ENCODE data around the gene IL1RAPL2.
"Not testable (repeated sequence)": the region's sequence is repeated elsewhere in the genome, so short reads cannot be mapped to it uniquely, and the experiment has no call there.

Gene IL1RAPL2

GRCh38 chrX:104863466-104863865 lies 297.5 kb downstream of the IL1RAPL2 start:
- no peak for DNase-seq

GRCh38 chrX:104864296-104864695 lies 298.3 kb downstream of the IL1RAPL2 start:
- no peak for DNase-seq

DNA sequence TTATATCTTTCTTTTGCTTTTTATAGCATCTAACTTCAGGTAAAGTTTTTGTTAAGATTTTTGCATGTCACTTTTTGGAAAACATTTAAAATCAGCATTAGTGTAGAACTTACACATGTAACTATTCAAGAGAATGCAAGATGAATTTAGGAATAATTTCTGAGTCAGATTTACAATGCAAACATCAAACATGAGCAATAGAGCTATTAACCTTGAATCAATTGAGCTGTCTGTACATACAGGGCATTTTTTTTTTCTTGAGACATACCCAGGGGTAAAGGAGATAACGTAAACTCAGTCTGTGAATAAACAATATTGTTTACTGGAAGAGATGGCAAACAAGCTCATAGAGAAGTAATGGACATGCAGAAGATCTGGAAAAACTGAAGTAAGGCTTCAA lies 311.5 kb downstream of the IL1RAPL2 start:
- DNase-seq, result no peak

- DNase-seq, result no peak
These were observed 336.1 kb downstream of the IL1RAPL2 start for GRCh38 chrX:104902070-104902469.

DNA sequence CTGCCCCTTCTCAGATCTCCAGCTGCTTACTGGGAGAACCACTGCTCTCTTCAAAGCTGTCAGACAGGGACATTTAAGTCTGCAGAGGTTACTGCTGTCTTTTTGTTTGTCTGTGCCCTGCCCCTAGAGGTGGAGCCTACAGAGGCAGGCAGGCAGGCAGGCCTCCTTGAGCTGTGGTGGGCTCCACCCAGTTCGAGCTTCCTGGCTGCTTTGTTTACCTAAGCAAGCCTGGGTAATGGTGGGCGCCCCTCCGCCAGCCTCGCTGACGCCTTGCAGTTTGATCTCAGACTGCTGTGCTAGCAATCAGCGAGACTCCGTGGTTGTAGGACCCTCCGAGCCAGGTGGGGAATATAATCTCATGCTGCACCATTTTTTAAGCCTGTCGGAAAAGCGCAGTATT lies 343.7 kb downstream of the IL1RAPL2 start:
- DNase-seq, result not testable (repeated sequence)

DNA sequence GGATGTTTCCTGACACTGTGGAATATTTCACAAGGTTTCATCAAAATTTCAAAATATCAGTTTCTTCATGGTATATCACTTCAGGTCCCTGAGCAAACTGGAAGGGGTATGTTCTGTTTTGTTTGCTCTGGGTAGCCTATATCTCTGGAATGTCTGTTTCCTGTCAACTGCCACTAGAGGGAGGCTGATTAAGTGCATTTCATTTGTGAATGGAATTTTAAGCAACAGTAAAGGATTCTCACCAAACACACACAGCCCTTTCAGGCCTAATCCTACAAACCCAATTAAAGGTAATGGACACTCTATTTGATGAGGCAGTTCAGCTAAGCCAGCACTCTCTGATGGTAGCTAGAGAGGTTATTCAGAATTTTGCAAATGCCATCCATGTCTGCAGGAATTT lies 347.3 kb downstream of the IL1RAPL2 start:
- no peak for DNase-seq

DNA sequence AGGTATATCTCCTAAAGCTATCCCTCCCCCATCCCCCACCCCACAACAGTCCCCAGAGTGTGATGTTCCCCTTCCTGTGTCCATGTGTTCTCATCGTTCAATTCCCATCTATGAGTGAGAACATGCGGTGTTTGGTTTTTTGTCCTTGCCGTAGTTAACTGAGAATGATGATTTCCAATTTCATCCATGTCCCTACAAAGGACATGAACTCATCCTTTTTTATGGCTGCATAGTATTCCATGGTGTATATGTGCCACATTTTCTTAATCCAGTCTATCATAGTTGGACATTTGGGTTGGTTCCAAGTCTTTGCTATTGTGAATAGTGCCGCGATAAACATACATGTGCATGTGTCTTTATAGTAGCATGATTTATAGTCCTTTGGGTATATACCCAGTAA lies 348.7 kb downstream of the IL1RAPL2 start:
- not testable (repeated sequence) for DNase-seq

DNA sequence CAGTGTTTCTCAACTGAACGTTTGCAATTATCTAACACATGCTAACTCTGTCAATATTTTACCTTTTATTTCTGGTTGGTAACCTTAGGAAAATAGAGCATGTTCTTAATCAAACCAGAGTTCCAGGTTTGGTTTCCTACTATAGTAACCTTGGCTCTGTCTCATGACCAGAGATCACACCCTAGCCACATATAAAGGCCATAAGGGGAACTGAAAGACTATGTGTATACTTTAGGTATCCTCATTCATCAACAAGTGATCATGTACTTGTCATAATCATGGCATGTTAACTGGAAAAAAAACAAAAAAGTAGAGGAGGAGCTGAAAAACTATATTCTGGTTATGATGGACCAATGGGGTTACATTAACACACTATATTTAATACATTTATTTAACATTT lies 352.1 kb downstream of the IL1RAPL2 start:
- no peak for DNase-seq

GRCh38 chrX:104921584-104922205 lies 355.7 kb downstream of the IL1RAPL2 start:
- no peak for DNase-seq

GRCh38 chrX:104922206-104922621 lies 356.2 kb downstream of the IL1RAPL2 start:
- peak; percentile 48 for DNase-seq

DNA sequence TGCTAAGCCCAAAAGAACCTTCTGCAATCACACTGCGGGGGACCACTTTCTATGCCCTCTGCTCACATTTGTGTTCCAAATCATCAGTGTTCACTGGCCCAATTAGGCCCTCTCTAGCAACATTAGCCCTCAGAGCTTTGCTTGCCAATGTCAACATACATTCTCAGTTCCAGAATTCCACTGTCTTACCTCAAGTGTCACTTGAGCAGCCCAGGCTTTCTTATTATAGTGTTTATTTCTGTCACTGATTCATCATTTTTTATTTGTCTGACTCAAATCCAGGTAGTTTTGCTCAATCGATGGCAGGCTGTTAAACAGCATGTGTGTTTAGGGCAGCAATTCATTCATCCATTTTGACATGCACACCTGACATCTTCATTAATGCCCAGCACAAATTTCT lies 363.3 kb downstream of the IL1RAPL2 start:
- no peak for DNase-seq

DNA sequence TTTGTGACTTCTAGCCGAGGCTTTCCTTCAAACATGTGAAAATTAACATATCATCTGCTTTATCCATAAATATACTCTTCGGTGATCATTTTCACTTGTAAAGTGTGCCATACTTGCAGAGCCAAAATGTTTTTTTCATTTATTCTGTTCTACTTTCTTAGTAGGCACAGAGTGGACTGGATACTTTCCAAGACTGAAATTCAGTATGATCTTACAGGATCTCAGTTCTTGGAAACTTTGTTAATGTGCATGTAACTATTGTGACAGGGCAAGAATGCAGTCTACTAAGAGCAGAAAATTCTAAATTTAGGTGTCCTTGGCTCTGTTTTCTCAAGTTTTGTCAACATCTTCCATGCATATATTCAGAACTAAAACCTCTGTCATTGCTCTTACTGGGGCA lies 369.6 kb downstream of the IL1RAPL2 start:
- DNase-seq, result no peak

DNA sequence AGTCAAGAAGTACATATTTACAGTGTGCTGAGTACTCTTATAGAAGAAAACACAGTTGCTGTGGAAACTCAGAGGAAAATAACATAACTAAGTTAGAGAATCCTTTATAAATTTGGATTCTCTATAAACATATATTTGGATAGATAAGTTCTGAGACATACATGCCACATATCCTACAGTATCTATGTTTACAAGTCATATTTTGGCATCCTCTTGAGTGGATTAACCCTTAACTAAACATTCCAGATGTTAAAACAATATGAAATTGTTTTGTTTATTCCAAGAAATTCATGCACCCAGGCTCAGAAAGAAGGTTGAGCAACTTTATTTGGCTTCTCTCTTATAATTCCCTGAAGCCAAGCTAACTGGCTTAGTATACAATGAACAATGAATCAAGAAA lies 387.3 kb downstream of the IL1RAPL2 start:
- DNase-seq, result no peak

DNA sequence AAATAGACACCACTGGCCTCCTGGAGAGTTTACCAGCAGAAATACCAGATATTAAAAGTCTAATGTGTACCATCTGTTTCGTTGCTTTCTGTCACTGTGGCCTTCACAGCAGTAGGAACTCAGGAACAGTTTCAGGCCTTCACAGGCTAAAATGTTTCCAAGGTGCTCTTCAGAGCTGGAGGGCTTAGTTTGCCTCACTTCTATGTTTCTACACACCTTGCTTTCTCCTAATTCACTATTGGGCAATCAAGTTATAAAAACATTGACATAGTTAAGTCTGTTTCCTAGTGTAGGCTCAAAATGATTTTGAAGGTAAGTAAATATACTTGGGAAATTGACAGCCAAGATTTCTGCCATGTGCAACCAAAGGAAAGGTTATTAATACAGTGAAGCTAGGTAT lies 395.9 kb downstream of the IL1RAPL2 start:
- no peak for DNase-seq

DNA sequence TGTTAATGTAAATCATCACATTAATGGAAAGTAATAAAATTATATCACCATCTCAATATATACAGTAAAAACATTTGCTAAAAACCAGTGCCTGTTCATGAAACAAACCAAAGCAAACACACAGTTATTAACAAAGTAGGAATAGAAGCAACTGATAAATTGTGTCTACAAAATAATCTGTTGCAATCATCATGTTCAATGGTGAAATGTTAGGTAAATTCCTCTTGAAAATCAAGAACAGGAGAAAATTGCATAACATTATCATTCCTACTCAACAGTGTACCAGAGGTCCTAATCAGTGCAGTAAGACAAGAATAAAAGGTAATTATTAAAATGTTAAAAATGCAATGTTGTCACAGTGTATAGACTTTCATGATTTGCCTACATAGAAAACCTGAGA lies 402.2 kb downstream of the IL1RAPL2 start:
- DNase-seq, result no peak

- DNase-seq, result no peak
These were observed 406.7 kb downstream of the IL1RAPL2 start for GRCh38 chrX:104972737-104973136.

- no peak for DNase-seq
These were observed 421.1 kb downstream of the IL1RAPL2 start for GRCh38 chrX:104987063-104987462.

DNA sequence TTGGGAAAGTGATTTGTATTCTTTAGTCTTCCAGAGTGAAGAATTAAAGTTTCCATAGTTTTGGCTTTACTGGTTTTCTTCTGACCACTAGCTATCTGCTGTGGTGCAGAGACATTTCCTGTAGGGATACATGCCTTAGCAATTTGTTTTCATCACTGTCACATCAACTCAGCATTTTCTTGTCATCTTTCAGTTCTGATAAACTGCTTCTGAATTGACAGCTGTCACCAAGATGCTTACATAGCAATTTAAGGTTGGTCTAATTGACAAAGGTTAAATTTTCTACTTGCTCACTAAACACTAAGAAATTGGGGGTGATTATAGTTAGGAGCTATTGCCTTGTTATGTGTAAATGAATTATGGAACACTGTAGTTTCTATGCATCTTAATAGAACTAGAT lies 422.0 kb downstream of the IL1RAPL2 start:
- DNase-seq, result no peak

GRCh38 chrX:104995546-104995945 lies 429.5 kb downstream of the IL1RAPL2 start:
- no peak for DNase-seq

GRCh38 chrX:105006103-105006502 lies 440.1 kb downstream of the IL1RAPL2 start:
- no peak for DNase-seq

DNA sequence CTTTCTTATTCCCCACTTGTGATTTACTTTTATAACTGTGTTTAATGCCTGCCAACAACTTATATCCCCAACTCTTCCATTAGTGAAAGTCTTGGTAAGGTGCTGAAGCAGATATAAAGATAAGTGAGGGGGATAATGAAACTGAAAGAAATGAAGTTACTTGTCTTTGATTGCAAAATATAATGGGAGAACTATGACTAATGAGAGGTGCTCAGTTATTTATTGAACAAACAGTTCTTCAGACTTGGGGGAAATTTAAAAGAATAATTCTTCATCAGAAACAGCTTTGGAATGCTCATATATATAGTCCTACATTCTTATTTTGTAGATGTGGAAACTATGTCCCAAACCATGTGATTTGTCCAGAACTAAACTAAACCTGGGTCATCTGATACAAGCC lies 441.0 kb downstream of the IL1RAPL2 start:
- no peak for DNase-seq

DNA sequence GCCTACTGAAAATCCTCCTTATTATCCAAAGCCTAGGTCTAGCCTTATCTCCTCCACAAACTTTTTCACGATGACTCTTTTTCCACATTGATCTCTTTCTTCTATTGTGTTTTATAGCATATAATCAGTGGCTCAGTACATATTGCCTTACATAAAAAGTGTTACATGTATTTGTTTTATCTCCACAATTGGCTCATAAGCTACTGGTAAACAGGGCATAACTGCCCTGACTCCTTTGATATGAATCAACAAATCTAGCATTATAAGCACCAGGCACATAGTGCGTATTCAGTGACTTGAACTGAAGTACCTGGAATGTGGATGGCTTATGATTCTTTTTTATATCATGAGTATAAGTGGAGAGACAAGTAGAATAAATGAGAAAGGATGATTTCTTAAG lies 447.7 kb downstream of the IL1RAPL2 start:
- DNase-seq, result no peak

DNA sequence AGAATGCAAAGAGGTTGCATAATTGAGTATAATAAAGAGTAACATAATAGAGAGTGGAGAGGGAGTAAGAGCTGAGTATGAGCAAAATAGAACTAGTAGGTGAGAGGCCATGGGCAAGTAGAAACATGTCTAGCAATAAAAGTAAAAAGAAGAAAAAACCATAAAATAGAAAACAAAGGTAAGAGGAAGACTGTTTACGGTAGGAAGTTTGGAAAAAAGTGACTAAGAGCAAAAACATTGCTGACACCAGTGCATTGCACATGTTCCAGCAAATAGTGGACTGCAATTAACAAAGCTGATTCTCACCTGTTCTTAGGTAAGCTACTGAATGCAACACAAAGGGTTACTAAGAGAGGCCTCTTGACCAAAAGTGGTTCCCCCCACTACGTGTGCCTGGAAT lies 451.6 kb downstream of the IL1RAPL2 start:
- no peak for DNase-seq

- DNase-seq, result no peak
These were observed 452.9 kb downstream of the IL1RAPL2 start for GRCh38 chrX:105018865-105019264.

- DNase-seq, result not testable (repeated sequence)
These were observed 463.0 kb downstream of the IL1RAPL2 start for GRCh38 chrX:105028962-105029361.
